Activated CD4-positive, alpha-beta T cell treated with anti-CD3 and anti-CD28 coated beads for 24 hours (primary cell): ENCODE results near the gene LCORL.
"Not testable (repeated sequence)": the region's sequence is repeated elsewhere in the genome, so short reads cannot be mapped to it uniquely, and the experiment has no call there.

Experiments used
- DNase-seq, 2 donors: peaks; one replicate each; pipeline ENCODE4 v3.0.0-alpha.2; 2020; ENCODE audit warnings: low read depth in 2 of 2

LCORL gene

GRCh38 chr4:18020145-18020670, 1.3 kb downstream of the LCORL start:
- DNase-seq: peak in 1 of 2 donors; percentile 2

DNA sequence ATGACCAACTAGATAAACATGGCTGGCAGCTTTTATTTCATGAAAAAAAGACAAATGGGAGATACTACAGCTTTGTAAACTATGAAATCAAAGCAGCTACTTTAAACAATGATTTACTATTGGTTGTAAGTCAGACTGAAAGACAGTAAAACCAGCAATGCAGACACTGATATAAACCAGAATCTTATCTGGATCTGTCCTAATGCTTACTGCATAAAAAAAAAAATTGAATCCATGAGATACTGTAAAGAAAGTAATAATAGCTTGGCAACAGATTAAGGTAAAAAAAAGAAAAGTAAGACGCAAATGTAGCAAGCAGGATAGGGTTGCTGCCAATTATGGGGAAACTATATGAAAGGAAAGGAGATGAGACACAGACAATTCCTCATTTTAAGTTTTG, 7.3 kb downstream of the LCORL start:
- no peak for DNase-seq

DNA sequence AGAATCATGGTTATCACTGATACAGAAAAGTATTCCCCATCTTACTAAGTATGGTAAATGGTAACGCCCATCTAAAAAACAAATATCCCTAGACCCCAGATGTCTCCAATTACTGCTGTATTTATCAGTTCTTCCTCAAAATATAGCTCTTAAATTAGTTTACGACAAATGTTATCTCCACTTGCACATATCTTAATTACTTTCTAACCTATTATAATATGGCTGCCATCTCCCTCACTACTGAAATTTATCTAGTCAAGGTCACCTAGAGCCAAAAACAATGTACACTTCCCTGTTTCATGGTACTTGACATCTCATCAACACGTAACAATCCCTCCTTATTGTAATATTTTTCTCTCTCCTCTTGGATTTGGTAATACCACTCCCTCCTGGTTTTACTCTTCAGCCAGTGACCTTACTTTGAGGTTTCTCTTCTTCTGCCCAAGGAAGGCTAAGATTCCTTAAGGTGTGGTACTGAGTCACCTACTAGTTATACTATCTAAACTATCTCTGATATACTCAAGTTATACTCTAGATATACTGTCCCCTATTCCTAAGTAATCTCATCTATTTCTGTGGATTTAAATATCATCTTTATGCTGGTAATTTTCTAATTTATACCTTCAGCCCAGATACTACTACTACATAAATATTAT, 8.6 kb downstream of the LCORL start:
- no peak for DNase-seq

DNA sequence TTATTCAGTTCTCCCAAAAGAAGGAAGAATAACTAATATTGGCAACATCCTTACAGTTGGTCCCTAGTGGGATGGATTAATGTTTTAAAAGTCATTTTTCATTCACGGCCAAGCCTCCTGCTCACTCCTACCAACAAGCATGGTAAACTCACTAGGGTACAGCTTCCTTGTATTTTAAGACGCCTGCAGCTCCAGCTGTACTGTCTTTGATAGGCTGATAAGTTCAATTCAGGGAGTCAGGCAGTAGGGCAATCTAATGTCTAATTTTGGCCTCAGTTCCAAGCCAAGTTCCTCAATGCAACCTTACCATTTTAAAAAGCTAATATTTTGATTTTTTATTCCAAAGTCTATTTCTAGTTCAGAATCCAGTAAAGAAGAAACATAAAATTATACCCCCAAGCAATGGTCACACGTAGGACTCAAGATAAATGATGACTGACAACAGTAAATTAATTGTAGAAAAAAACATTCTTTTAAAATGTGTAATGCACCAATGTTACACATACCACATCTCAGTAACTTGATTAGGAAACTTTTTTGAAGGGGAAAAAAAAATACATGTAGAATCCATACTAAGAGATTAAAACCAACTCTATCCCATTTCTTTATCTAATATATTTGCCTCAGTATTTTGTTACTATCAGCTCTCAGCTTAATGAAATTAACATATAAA, 9.3 kb downstream of the LCORL start:
- no peak for DNase-seq

GRCh38 chr4:18007625-18008024, 13.9 kb downstream of the LCORL start:
- DNase-seq: no peak

- DNase-seq: not testable (repeated sequence)
Observed at GRCh38 chr4:18006432-18006831, 15.1 kb downstream of the LCORL start.

DNA sequence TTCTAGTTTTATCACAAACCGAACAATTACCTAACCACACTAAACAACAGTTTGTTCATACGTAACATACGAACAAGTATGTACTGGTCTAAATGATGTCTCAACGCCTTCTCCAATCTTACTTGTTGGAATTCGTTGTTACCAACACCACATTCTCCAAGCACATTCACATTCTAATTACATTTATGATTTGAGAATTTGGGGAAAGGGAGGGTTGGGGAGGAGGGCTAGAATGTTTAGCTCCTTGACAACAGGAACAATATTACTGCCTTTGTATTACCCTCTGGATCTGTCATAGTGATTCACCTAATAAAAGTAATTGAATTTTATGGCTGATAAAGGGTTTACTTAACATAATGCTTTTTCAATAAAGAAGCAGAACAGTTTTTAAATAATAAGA, 24.4 kb downstream of the LCORL start:
- DNase-seq: no peak

- DNase-seq: no peak
Observed at GRCh38 chr4:17995165-17995564, 26.4 kb downstream of the LCORL start.

DNA sequence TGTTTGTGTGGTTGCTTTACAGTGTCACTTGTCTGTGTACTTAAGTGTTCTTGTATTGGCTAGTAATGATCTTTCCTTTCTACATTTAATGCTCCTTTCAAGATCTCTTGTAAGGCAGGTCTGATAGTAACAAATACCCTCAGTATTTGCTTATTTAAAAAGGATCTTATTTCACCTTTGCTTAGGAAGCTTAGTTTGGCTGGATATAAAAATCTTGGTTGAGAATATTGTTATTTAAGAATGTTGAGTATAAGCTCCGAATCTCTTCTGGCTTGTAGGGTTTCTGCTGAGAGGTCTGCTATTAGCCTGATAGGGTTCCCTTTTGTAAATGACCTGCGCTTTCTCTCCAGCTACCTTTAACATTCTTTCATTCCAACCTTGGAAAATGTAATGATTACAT, 35.7 kb downstream of the LCORL start:
- no peak for DNase-seq

GRCh38 chr4:17981063-17981462, 40.5 kb downstream of the LCORL start:
- no peak for DNase-seq

- no peak for DNase-seq
Observed at GRCh38 chr4:17968721-17969120, 52.8 kb downstream of the LCORL start.

- no peak for DNase-seq
Observed at GRCh38 chr4:17967078-17967477, 54.5 kb downstream of the LCORL start.

DNA sequence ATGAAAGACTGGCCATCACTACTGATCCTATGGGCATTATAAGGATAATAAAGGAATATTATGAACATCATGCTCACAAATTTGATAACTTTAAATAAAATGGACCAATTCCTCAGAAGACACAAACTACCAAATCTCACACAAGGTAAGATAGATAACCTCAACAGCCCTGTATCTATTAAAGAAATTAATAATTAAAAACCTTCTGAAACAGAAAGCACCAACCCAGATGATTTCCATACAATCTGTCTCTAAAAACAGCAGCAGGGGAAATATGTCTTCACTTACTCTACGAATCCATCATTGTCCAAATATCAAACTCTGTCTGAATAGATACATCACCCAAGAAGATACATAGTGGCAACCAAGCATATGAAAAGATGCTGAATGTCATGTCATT, 55.2 kb downstream of the LCORL start:
- DNase-seq: no peak

- DNase-seq: no peak
Observed at GRCh38 chr4:17964576-17964975, 57.0 kb downstream of the LCORL start.

DNA sequence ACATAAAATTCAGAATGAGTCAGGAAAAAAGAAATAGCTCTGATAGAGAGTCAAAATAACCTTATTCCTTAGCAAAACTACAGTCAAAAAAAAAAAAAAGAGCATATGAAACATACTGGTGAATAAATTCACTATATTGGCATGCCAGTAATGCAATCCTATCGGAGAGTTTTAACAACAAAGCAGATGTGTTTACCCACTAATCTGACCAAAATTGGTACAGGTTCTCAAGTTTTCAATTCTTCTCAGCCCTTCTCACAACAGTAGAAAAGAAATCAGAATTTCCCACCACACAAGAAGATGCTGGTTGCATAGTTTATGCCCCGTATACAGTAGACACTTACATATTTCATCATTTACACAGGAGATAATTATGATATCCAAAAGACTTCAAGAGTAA, 59.4 kb downstream of the LCORL start:
- DNase-seq: no peak

DNA sequence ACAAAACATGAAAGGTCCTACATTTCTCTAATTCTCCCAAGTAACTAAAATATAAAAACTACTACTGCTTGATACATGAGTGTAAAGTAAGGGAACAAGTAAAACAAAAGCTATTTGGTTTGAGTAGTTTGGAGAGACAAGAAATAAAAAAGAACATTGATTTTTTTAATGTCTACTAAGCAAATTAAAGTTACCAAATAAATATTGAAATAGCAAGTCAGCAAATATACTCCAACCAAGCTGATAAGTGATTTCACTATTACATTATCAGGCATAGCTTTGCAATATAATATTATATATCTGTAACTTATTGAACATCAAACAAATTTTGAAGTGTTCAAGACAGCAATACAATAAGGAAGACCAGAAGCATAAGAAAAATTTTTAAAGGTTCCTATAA, 60.3 kb downstream of the LCORL start:
- no peak for DNase-seq

DNA sequence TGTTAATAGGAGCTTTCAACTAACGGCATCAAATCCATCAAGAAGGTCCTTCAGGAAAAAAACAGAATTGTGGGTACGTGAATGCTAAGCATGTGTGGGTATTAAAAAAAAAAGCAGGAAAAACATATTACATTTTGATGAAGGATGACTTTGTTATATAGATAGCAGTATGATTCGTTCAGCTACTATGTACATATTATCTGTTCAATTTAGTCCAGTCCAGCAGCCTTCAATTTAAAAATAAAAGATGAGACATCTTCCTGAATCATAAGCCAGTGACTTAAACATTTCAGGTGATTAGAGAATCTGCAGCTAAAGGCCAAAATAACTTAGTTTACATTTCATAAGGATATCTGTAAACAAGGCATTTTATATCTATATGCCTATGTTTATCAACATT, 63.4 kb downstream of the LCORL start:
- no peak for DNase-seq

GRCh38 chr4:17957688-17958087, 63.9 kb downstream of the LCORL start:
- no peak for DNase-seq

GRCh38 chr4:17956245-17956644, 65.3 kb downstream of the LCORL start:
- DNase-seq: no peak

DNA sequence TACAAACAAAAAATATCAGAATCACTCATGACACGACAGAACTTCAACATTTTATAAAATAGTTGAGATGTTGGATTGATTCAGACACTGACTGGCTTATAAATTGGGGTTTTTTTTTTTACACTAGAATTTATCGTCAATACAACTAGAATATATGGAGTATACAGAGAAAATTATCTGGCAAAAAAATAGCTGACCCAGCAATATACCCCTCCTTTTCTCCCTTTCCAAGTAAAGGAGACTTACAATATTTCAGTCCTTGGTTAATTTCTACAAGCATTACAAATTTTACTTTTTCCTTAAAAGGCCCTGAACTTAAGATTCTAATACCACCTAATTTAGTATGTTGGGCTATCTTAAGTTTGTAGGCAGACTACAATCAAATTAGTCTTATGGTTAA, 76.3 kb downstream of the LCORL start:
- no peak for DNase-seq

DNA sequence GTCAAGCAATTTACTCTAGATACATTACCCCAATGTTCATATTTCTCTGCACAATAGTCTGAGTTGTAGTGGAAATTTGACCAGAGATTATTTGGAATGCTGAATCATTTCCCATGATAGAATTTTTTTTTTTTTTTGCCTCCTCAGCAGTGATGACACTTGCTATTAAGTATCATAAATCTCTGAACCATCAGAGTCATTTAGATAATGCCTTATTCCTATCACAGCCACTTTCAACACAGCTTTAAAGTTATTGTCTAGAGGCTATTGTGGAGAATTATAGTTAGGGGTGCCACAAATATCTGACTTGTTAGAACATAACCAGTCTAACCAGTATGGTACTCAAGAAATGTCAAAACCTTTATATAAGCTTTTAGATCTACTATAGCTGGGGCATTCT, 79.8 kb downstream of the LCORL start:
- no peak for DNase-seq

- no peak for DNase-seq
Observed at GRCh38 chr4:17939054-17939453, 82.5 kb downstream of the LCORL start.

GRCh38 chr4:17934286-17934685, 87.3 kb downstream of the LCORL start:
- DNase-seq: no peak

DNA sequence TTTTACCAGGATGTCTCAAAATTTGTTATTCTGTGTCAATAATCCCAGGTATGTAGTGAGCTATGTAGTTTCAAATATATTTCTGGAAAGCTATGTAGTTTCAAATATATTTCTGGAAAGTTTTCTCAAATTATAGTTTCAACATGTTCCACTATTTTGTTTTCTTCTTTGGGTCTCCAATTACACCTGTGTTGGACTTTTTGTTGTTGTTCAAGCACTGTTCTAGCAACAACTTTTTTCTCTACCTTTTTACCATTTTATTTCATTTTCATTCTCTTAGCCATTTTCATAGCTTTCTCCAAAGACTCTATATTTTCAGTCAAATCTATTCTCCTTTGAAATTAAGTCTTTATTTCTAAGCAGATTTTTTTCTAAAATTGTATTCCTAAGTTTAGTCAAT, 88.4 kb downstream of the LCORL start:
- DNase-seq: no peak
